ENCODE data around the gene TOM1L2.
"Not testable (repeated sequence)": the region's sequence is repeated elsewhere in the genome, so short reads cannot be mapped to it uniquely, and the experiment has no call there.

TOM1L2 gene

GRCh38 chr17:17959520-17960361, 12.5 kb downstream of the TOM1L2 start:
- no peak for TF ChIP-seq CTCF (IDR thresholded peaks at IDR 0.05; ENCODE audit: control insufficient read depth, insufficient read depth, low read depth, low read length, missing control alignments)
- no peak for DNase-seq (ENCODE audit: low read depth)
- peak overlapping the region; percentile 24 for H3K4me3 ChIP-seq (ENCODE audit: control insufficient read depth, low read depth, low read length)

- no peak for TF ChIP-seq CTCF (IDR thresholded peaks at IDR 0.05; ENCODE audit: control insufficient read depth, insufficient read depth, low read depth, low read length, missing control alignments)
- H3K4me3 ChIP-seq (ENCODE audit: control insufficient read depth, low read depth, low read length): no peak overlapping the region
- DNase-seq (ENCODE audit: low read depth): no peak
Measured at GRCh38 chr17:17958982-17959381, 13.2 kb downstream of the TOM1L2 start.

- TF ChIP-seq CTCF (IDR thresholded peaks at IDR 0.05; ENCODE audit: control insufficient read depth, insufficient read depth, low read depth, low read length, missing control alignments): no peak
- no peak for DNase-seq (ENCODE audit: low read depth)
- no peak overlapping the region for H3K4me3 ChIP-seq (ENCODE audit: control insufficient read depth, low read depth, low read length)
Measured at GRCh38 chr17:17957584-17957916, 14.7 kb downstream of the TOM1L2 start.

GRCh38 chr17:17955790-17956341, 16.3 kb downstream of the TOM1L2 start:
- not testable (repeated sequence) for H3K4me3 ChIP-seq (ENCODE audit: control insufficient read depth, low read depth, low read length); DNase-seq (ENCODE audit: low read depth)

GRCh38 chr17:17954079-17954478, 18.1 kb downstream of the TOM1L2 start:
- no peak overlapping the region for H3K4me3 ChIP-seq (ENCODE audit: control insufficient read depth, low read depth, low read length)
- TF ChIP-seq CTCF (IDR thresholded peaks at IDR 0.05; ENCODE audit: control insufficient read depth, insufficient read depth, low read depth, low read length, missing control alignments): no peak
- DNase-seq (ENCODE audit: low read depth): no peak

- no peak for DNase-seq (ENCODE audit: low read depth)
- no peak overlapping the region for H3K4me3 ChIP-seq (ENCODE audit: control insufficient read depth, low read depth, low read length)
- TF ChIP-seq CTCF (IDR thresholded peaks at IDR 0.05; ENCODE audit: control insufficient read depth, insufficient read depth, low read depth, low read length, missing control alignments): no peak
Measured at GRCh38 chr17:17952691-17953090, 19.5 kb downstream of the TOM1L2 start.

- TF ChIP-seq CTCF (IDR thresholded peaks at IDR 0.05; ENCODE audit: control insufficient read depth, insufficient read depth, low read depth, low read length, missing control alignments): no peak
- no peak for DNase-seq (ENCODE audit: low read depth)
- H3K4me3 ChIP-seq (ENCODE audit: control insufficient read depth, low read depth, low read length): no peak overlapping the region
Measured at GRCh38 chr17:17951524-17951923, 20.7 kb downstream of the TOM1L2 start.
